HG03439 (cell line): Measurements from ENCODE around the gene DCLK1.

Source experiments
- ATAC-seq: cut with Tn5 transposase; IDR thresholded peaks from one replicate; pipeline ENCODE4 v1.9.1; 2021; ENCODE audit warnings: mild to moderate bottlenecking, moderate library complexity; ENCODE audit not compliant: unreplicated experiment

The DCLK1 gene

DNA sequence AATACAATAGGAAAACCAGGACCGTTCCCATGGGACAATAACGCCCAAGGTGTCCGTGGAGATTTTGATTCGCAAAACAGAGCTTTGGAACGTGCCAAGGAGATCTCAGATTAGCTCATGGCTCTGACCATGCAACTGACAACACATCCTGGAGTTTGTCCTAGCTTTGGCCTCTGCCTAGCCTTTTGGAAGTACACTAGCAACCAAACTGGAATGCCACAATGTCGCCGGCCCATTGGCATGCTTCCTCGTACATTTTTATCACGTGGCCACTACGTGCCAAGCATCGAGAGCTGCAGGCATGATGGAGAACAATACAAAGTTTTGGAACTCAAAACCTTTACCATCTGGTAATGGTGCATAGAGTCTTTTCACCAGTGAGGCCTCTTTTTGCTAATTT, 256.5 kb downstream of the DCLK1 start:
- no peak for ATAC-seq

DNA sequence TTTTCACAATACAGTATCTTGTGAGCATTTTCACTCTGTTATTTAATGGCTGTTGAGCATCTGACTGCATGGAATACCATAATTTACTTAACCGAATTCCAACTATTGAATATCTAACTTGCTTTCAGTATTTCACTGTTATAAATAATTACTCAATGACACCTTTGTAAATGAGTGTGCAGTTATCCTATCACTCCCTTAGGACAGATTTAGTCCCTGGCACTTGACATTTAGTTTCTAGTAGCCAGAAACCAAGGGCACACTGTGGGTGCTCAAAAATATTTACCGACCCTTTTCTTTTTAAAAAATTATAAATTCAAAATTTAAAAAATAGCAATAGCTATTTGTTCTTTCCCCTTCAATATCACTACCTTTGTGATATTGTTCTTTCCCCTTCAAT, 258.8 kb downstream of the DCLK1 start:
- ATAC-seq = no peak

- no peak for ATAC-seq
Observed at GRCh38 chr13:35871561-35871960, 259.6 kb downstream of the DCLK1 start.

DNA sequence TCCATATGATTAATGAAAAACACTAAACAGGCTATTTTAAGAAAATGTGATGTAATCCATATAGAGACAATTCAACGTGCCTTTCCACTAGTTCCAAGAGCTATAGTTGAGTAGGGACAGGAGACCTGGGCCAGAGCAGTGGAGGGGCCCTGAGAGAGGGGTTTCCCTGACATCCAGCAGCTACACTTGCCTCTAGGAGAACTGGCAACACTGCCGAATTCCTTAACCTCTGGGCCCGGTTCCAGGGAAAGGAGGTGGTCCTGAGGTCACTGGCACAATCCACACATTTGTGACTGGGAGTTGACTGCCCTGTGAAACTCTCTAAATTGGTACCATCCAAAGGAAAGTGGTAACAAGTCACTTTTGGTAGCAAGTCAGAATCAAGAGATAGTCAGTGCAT, 264.4 kb downstream of the DCLK1 start:
- ATAC-seq = no peak

DNA sequence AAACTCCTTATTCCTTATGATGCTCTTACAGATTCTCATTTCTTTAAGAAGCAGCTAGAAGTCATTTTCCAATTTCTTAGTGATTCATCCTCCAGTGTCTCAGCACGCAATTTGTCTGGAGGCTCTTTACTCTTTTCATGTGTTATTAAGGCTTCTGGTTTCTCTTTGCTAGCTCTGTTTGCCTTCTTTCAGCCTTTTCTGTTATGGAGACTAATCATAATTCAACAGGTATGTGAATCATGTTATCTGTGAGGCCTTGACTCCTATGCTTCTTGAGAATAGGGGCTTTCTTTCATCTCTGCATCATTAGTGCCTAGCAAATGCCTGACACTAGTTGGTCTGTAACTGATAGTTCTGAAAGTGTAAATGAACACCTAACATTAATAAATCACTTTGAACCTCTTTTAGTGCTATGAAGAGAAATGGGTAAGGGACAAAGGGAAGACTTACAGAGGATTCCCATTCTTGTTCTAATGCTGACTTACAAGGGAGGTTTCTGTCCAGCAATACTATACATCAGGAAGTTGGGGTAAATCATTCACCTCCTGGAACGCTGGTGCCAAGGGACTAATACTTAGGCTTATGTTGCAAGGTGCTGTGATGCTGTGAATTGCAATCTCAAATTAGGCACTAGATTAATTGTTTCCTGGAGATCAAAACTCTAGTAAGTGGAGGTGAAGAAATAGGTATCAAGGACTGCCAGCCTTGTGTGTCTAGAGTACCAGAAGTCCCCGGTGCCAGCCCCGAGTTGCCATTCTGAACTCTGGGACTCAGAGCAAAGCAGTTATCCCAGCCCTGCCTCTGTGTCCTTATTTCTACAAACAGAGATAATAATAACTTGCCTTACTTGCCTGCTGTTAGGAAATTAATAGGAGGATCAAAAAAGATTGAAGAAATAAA, 265.6 kb downstream of the DCLK1 start:
- no peak for ATAC-seq

DNA sequence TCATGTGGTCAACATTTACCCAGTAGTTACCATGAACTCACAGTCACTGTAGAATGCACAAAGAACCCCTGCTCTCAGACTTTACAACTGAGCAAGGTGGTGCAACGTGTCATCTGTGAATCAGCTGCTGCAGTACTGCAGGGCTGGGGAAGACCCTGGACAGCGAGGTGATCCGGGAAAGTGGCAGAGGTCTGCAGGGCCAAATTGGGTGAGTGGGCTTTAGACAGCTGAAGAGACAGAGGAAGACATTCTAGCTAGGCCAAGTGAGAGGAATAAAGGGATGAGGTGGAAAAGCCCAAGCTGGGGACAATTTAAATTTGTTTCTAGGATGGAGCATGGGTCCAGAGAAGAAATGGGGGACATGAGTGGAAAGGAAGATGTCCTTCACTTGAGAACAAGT, 270.5 kb downstream of the DCLK1 start:
- no peak for ATAC-seq

DNA sequence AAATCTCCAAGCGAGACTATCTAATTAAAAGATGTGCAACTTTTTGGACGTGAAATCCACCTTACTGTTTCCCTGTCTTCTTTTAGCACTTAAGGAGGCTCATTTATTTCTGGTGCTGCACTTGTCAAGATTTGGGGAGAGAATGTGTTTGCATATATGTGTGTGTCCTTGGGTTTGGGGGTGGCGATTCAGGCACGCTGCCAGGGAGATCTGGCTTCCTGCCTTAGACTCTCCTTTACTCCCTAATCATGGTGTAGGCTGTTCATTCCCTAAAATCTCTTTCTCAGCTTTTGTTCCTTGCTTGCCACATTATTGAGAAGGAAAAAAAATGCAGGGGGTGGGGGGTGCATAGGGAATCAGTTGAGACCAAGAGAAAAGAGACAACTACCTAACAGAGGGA, 271.2 kb downstream of the DCLK1 start:
- no peak for ATAC-seq

- no peak for ATAC-seq
Observed at GRCh38 chr13:35858665-35859064, 272.5 kb downstream of the DCLK1 start.

DNA sequence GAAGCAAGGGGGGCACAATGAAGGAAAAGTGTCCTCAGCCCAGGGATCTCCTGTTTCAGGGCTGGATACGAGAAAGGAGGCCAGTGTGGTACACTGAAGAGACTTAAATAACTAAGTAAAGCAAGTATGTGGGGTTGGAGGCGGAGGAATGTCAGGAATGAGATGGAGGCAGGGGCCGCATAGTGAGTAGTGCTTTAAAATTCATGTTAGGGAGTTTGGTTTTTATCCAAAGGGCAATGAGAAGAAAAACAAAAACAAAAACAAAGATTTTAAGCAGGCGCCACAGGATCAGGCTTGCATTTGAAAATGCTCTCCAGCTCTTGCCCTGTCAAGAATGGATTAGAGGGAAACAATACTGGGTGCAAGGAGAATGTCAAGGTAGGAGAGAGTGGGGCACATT, 273.4 kb downstream of the DCLK1 start:
- no peak for ATAC-seq

- no peak for ATAC-seq
Observed at GRCh38 chr13:35856721-35857364, 274.3 kb downstream of the DCLK1 start.

GRCh38 chr13:35856084-35856483, 275.1 kb downstream of the DCLK1 start:
- no peak for ATAC-seq

GRCh38 chr13:35855531-35856019, 275.6 kb downstream of the DCLK1 start:
- no peak for ATAC-seq

- ATAC-seq = no peak
Observed at GRCh38 chr13:35854286-35854685, 276.9 kb downstream of the DCLK1 start.

DNA sequence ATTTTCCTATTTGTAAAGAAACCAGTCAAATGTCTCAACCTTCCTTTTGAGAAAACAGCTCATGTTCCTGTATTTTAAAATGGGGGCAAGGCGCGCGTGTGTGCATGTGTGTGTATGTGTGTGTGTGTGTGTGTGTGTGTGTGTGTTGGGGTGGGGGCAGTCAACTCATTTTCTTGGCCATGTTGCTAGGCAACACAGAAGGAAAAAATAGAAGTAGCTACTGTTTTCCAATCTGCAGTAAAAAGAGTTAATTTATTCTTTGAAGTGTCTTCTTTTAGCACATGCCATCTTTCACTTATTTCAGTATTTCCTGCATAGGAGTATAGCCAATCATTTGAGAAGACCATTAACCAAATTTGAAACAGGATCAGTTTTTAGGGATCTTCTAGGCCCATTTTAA, 279.3 kb downstream of the DCLK1 start:
- no peak for ATAC-seq

GRCh38 chr13:35851356-35851755, 279.8 kb downstream of the DCLK1 start:
- no peak for ATAC-seq

DNA sequence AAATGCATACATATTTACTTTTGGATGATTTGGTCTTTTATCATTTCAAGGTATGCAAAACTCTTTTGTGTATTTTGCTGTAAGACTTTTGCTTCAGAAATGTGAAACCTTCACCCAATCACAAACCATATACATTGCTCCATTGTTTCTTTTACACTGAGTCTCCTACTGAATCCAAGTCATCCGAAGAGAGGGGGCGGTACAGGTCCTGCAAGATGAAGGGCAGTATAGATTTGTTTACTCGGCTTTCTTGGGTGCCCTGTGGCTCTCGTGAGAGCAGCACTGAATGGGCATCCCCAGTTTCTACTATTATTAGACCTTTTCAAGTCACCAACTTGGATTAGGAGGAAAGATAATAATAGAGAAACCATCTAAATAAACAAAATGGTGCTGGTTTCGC, 280.6 kb downstream of the DCLK1 start:
- no peak for ATAC-seq

GRCh38 chr13:35849256-35849644, 281.9 kb downstream of the DCLK1 start:
- no peak for ATAC-seq

- no peak for ATAC-seq
Observed at GRCh38 chr13:35848336-35849255, 282.6 kb downstream of the DCLK1 start.

GRCh38 chr13:35843272-35843671, 287.9 kb downstream of the DCLK1 start:
- no peak for ATAC-seq

GRCh38 chr13:35841060-35841521, 290.1 kb downstream of the DCLK1 start:
- ATAC-seq = no peak

DNA sequence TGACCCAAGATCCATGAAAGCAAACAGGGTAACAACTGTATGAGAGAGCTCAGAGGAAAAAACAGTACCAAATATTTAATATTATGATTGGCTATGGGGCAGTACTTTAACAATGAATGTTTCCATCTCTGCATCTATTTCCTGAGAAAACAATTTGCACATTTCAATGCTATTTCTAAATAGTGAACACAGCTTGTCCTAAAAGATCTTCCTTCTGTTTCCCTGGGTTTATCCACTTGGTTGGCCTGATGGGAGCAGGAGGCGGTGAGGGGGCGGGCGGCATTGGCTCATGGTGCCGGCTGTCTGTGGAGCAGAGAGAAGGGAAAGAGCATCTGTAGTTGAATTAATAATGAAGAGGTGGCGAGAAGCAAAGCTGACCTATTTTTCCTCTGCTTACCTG, 291.4 kb downstream of the DCLK1 start:
- ATAC-seq = no peak
